GM12892 (cell line): Measurements from ENCODE around the gene DENND1A.

Source experiments
- POLR2A ChIP-seq: IDR thresholded peaks from 2 replicates; pipeline ENCODE4 v1.6.1; 2011; ENCODE audit warnings: low read depth, low read length, control low read depth
- POLR2AphosphoS5 ChIP-seq: IDR thresholded peaks from 2 replicates; pipeline ENCODE4 v1.6.1; 2011; ENCODE audit warnings: low read depth, low read length, control low read depth
- TAF1 ChIP-seq: IDR thresholded peaks from 2 replicates; pipeline ENCODE4 v1.6.1; 2011; ENCODE audit warnings: low read depth, mild to moderate bottlenecking, control low read depth, low read length, borderline replicate concordance

- TF ChIP-seq POLR2AphosphoS5 (no peak), POLR2A (no peak), TAF1 (no peak)
These were observed 534.6 kb downstream of the DENND1A start for GRCh38 chr9:123395276-123395688.
